NCI-H82 (cell line): ENCODE measurements around the gene CELSR3.

Source experiments
- DNase-seq: peaks from one replicate; lab custom pipeline; 2025; lab: John Stamatoyannopoulos, UW

The CELSR3 gene

DNA sequence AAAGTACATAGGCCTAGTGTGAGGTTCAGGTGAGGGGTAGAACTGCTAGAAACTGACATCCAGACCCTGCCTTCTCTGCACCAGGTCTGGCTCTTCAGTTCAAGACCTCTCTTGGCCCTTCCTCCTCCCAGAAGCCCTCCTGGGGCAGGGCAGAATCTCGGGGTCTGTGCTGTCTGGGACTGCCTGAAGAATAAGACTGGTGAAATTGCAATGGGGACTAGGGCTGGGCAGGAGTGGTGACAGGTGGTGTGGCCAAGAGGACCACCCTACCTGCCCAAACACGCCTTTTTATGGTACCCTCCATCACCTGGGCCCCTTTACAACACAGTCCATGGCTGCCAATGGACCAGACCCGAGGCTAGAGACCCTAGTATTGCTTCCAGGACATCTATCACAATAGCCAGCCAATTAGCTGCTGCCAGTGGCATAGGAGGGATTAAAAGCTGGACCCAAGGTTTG, 24.6 kb upstream of the CELSR3 start:
- no peak for DNase-seq

DNA sequence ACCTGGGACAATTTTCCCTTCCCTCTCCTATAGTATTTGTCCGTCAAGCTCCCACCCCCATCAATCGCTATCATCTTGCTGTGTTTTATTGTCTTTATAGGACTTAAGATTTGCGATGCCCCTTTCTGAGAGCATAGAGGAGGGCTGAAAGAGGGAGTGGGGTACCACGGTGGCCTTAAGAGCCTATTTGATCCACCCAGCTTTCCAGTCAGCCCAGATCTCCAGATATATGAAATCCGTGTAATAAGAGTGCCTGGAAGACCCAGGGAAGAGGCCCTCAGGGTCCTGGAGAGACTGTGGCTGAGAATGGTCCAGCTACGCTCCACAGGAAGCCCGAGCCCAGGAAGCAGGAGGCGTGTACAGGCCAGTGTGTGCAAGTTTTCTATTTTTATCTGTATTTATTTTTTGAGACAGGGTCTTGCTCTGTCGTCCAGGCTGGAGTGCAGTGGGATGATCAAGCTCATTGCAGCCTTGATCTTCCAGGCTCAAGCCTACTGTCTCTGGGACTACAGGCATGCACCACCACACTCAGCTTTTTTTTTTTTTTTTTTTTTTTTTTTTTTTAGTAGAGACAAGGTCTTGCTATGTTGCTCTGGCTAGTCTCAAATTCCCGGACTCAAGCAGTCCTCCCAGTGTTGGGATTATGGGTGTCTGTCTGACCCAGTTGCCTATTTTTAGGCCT, 24.0 kb upstream of the CELSR3 start:
- DNase-seq, result no peak

DNA sequence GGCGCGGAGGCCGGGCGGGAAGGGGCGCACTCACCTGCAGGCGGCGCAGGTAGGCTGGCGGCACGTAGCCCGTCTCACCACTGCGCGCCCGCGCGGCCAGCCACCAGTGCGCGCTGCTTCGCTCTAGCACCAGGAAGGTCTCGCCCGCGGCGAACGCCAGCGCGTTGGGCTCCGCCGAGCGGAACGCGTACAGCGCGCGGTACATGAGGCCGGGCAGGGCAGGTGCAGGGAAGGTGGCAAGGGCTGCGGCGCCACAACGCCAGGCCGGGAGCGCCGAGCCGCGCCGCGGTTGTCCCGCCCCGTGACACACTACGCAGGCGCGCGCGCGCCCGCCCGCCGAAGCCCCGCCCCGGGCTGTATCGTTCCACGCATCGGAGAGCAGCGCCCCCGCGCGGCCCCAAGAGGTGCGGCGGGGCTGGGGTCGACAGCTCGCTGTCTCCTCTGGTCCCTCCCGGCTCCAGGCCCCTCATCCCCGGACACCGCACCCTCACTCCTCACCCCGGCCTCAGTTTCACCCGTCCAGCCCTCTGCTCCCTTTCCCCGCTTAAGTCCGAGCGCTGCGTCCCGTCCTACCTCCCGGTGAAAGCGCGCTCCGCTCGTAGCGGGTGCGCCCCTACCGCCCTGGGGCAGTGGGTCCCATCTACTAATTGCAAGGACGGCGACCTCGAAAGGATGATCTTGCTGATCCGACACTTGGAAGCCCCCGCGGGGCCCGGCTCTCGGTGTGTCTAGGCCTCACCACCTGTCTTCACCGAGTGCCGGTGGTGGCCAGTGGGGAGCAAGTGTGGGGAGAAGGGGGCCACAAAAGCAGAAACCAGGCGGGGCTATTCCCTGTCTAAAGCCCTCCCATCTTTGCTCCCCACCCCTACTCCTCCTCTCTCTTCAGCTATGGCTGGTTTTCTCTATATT, 23.2 kb upstream of the CELSR3 start, which contains the start of gene NCKIPSD:
Gene NCKIPSD (minus strand): TSS at position 313 of the 909 bp plus-strand sequence. CDS start 108 bp downstream, at position 205.
- DNase-seq, result peak; percentile 90

DNA sequence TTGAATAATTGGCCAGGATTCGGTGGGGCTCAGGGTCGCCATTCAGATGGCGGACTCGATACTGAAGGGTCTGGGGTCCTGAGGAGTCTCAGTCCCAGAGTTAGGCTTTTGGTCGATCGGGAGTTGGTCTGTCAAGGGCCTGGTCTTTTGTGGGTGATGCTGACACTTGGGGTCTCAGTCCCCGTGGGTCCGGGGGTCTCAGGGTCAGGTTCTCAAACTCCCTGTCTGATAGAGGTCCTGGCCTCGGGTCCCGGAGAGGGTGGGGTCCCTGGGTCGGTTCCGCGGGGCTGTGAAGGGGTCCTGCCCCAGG, 22.6 kb upstream of the CELSR3 start:
- no peak for DNase-seq

DNA sequence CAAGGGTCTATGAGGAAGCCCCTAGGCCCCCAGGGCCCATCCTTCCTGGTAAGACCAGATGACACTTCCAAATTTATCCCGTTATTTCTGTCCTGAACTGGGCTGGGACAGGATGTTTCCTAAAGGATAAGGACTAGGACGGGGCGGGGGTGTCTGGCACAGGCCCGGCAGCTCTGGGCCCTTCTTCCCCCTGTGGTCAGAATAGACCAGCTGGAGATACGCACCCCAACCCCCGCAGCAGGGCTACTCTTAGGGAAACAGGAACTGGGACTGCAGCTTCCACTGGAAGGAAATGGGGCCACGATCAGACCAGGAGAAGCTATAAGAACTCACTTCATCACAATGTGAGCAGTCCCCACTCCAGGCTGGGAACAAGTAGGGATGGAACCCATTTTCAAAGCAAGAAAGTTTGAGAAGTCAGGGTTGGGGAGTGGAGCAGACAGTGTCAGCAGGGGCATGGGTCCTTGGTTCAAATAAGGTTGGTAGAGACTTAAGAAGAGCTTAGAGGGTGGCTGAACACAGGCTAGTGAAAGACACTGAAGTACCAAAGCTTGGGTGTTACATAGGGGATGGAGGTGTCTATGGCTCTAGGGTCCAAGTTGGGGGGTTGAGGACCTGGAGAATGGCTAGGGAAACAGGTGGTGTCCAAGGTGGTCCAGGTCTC, 21.9 kb upstream of the CELSR3 start:
- peak; percentile 29 for DNase-seq

DNA sequence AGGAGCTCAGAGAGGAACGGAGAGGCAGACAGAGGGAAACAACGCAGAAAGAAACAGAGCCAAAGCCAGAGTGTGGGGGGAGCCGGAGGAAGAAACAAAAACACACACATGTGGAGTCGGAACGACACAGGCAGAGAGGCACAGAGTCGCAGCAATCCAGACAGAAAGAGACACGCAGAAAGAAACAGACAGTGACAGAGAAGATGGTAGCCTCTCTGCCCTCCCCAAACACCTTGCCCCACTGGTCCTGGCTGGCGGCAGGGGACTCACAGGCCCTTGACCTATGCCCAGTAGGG, 21.3 kb upstream of the CELSR3 start:
- no peak for DNase-seq

DNA sequence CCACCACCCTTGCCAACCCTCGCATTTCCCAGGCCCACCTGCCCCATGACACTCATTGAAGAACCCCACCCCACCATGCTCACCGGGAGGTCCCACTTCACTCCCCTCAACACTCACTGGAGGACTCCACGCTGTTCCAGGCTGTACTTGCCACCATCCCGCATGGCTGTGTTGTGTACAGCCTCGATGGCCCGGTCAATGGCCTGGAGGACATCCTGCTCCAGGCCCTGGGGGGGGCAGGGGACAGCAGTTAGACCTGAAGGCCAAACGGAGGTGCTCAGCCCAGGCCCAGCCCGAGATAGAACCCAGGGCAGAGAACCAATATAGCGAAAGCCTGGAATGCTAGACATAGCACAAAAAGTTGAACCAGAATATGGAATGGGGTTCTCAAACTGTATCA, 20.1 kb upstream of the CELSR3 start:
- no peak for DNase-seq

DNA sequence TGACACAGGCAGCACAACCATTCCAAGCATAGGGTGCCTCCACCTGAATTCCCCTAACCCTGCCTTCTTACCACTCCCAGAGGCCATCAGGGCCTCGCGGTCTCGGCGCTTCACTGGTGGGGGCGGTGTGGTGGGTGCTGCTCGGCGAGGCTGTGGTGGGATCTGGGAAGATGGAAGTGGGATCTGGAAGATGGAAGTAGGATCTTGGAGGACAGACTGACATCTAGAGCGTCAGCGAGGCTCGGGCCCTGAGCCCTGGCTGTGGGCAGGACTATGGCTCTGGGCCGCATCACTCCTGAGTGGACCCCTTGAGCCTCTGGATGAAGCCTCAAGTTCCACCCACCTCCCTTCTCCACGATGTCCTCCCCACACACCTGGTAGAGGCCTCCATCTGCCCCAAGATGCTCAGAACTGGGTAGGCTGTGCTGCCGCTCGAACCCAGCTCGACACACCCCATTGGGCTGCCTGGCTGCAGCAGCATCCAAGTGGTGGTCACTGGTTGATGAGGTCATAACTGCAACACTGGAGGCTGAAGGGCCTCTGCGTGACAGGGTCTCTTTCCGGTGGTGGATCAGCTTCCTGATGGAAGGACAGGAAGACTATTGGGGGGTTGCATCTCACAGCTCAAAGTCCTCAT, 19.4 kb upstream of the CELSR3 start:
- no peak for DNase-seq

DNA sequence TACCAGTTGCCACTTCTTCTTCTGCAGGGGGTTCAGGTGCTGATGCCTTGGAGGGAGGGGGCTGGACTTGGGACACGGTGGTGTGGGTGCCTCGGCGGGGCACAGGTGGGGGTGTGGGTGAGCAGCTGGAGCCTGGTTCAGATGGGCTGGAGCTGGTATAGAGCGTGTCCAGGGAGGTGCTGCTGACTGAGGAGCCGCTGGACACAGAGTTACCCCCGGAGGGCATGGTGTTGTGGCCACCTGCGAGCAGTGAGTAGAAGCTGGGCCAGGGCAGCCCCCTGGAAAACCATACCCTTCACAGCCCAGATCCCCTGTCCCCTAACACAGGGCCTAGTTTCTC, 18.8 kb upstream of the CELSR3 start:
- DNase-seq, result no peak

DNA sequence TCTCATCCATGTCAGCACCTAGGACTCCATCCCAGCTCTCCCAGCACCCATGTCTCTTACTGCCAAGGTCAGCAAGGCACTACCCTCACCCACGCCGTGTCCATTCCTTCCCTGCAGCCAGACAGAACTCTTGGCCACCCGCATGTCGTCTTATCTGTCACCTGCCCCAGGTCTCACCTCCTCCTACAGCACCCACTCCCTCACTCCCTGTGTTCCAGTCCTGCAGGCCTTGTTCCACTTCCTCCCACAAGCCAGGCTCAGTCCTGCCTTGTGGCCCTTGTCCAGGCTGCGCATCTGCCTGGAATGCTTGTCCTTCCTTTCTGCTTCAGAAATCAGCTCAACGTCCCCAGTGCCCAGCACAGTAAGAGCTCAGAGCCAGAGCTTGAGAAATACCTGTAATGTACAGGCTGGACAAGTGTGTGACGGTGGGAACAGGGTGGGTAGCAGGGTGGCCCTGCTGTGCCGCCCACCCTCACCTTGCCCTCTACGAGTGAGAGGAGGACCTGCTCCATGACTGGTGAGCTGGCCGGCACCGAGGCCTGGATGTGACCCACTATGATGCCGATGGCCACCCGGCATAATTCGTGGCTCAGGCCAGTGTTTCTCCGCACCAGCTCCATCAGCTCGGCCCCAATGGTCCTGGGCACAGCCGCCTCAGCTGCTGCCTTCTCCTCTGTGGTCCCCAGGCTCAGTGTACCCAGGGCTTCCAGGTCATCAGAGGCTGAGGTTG, 18.3 kb upstream of the CELSR3 start:
- DNase-seq, result no peak

DNA sequence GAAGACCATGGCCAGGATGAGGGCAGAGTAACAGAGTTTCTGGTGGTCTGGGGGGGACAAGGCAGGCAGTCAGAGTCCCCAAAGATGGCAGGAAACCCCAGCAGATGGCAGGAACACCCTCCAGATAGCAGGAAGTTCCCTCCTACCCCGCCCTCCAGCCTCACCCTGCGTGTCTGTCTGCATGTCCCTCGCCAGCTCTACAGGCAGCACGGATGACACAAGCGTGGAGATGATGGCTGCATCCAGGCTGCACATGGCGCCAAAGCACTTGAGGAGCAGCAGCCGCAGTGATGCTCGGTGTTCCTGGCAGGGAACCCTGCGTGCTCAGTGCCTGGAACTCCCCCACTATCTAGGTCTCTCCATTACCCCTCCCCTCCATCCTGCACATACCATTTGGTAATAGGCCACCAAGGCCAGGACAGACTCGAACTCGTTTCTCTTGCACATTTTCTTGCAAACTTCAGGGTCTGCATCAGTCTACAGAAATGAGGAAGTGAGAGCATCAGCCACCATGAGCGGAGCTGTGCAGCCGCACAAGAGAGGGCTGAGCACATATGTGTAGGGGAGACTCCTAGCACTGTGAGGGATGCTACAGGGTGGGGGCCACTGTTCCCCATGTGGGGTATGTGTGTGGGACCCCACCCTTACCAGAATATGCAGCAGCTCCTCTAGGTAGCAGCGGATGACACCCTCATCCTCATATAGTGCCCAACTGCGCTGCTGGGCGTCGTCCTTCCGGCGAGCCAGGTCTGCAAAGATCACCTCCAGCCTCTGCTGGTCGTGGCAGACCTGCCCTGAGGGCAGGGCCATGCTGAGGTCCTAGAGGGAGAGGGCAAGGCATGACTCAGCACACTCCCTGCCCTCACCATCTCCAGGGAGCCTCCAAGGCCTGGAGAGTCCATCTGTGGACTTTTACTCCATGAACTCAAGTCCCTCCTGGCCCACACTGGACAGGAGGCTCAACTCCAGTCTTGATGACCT, 17.0 kb upstream of the CELSR3 start:
- DNase-seq, result no peak

DNA sequence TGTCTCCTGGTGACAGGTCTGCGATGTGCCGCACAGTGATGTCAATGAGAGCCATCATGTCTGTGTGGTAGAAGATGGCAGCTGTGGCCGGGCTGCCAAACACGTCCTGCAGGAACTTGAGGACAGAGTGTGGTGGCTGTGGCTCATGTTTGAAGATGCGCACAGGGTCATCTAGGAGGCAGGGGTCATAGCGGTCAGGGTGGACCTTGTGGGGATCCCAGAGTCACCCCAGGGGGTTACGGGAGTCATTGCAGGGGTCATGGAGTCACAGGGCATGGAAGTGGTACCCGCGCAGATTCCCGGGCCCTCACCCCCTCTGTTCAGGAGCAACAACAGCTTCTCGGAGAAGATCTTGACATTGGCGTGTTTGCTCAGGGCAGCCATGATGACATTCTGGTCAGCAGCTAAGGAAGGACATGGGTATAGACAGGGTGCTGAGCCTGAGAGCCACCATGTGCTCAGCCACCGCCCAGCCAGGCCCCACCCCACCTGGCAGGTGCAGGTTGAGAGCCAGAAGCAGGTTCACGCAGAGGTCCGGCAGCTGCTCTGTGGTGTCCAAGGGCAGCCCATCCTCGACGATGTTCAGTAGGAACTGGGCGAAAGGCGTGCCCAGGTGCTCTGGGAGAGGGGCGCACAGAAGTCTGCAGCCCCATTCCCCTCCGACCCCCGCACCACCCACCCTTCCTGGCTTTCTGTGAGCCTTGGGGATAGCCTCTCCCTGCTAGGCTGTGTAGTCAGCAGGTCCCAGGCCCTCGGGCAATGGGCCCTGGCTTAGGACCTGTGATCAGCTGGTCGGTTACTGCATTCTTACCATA, 16.1 kb upstream of the CELSR3 start:
- DNase-seq, result no peak

DNA sequence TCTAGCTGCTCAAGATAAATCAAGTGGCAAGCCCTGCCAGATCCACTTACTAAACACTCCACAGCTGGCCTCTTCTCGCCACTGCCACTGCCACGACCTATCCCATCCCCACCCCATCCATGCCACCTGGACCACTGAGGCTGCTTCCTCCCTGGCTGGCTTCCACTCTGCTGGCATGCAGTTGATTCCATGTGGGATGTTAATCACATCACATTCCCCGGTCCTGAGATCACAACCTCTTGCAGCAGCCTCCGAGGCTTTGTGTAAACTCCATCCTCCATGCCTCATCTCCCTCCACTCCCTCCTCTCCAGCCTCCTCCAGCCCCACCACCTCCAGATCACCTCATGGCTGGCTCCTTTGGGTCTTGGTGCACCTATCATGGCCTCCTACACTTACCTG, 15.4 kb upstream of the CELSR3 start:
- DNase-seq, result no peak

DNA sequence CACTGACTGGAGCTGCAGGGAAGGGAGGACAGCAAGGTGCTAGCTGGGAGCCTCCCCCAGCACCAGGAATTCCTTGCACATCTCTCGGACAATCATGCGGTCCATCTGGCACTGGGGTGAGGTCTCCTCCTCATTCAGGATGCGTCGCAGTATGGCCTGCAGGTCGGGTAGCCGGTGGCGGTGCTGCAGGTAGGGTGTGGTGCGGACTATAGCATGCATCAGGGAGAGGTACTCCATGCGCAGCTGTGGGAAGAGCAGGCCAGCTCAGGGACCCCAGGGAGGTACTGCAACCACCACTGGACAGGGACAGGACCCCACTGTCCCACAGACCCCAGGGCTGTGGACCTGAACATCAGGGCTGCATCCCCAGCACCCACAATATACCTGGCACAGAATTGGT, 11.8 kb upstream of the CELSR3 start:
- no peak for DNase-seq

DNA sequence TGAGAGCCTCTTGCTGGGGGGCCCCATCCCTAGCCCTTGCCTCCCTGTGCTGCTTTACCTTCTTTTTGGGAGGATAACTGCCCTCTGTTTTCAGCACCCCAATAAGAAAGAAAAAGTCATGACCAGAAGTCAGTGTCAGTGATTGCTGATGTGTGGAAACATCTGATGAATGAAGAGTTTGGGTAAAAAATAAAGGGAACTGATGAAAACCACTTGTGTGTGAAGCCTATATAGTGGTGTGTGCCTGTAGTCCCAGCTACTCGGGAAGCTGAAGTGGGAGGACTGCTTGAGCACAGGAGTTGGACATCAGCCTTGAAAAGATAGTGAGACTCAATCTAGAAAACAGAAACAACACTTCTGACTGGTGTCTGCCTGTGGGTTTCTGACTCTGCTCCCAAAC, 9.8 kb upstream of the CELSR3 start:
- no peak for DNase-seq

DNA sequence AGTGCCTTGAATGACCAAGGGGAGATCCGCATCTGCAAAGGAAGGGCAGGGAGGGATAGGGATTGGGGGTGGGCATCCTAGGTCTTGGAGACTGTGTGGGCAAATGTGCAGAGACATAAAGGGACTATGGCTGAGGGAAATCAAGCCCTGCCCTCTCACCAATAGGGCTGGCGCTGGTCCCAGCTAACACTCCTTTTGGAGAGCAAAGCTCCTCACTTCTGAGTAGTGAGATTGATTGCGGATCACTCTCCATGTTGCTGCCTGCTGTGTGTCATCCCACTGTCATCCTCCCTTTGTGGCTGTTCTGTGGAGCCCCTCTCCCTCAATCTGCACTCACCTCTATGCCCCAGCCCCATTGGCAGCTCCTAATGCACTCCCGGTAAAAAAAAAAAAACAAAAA, 2.2 kb upstream of the CELSR3 start:
- peak; percentile 22 for DNase-seq

DNA sequence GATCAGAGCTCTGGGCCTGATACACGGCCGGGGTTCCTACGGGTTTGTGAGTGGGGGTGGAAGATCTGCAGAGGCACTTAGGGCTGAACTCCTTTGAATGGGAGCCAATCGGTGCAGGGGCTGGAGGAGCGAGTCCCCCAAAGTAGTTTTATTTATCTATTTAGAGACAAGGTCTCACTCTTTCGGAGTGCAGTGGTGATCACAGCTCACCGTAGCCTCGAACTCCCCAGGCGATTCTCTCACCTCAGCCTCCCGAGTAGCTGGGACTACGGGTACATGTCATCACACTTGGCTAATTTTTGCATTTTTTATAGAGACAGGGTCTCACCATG, 1.6 kb upstream of the CELSR3 start:
- no peak for DNase-seq

DNA sequence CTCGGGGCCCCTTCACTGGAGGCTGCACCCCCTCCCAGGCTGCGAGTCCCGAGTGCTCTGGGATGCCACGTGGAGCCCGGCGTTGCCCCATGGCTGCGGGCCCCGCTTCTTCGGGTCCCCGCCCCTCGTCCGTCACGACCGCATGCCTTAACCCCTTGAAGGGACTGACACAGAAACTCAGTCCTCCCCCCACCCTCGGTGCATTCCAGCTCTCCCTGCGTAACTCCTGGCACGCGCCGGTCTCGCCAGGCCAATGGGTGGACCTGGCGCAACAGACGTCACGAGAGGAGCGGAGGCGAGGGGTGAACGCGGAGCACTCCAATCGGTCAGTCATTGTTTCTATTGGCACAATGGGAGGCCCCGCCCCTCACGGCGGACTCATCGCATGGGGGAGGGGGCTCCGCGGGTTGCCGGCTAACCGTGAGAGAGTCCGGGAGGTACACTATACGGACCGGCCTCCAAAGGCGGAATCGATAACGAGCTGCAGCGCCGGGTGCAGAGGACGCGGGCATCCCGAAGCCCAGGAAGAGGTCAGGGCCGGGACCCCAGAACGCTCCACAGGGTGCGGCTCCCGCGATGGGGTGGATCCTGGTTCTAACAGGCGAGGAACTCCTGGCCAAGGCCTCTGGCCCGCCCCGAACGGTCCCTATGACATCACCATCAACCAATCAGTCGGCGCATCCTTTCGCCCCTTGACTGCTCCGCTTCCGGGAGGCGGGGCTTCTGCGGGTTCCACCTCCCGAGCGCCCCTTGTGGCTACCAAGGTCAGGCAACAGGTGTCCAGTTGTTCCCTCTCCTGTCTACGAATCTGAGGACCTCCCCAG, 1.0 kb upstream of the CELSR3 start:
- peak; percentile 98 for DNase-seq

DNA sequence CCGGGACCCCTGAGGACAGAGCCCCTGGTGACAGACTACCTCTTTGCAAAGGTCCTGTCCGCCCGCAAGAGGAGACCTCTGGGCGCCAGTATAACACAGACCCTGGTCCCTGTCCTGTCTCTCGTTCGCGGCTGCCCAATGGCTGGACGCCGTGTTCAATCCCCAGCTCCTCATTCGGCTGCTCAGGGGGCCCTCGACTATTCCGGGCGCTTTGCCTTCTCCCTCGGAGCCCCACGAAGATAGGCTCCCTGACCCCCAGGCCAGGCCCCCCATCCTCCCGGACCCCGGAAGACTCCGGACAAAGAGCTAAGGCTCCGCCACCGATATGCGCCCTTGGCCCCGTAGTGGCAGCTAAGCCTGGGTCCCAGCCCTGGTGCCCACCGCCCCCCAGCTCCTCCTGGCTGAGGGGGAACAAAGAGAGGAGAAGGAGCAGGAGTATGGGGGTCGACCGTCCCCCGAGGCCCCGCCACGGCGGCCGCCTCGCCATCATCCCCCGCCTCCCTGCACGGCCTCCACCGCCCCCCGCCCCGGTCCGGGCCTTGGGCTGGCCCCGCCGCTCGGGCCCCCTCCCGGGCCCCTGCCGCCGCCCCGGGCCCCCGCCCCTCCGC, 437 bp downstream of the CELSR3 start:
- DNase-seq, result no peak
